HEK293 (cell line): ENCODE data around the gene RAB5IF.

ENCODE experiments used
- BCL11B ChIP-seq: fragments of 450-650 bp; formaldehyde crosslinking; IDR thresholded peaks from 2 replicates; pipeline ENCODE4 v1.5.1; 2016; ENCODE audit warnings: low read depth, missing biosample characterization, missing genetic modification characterization
- EGR2 ChIP-seq: fragments of 450-650 bp; formaldehyde crosslinking; IDR thresholded peaks from 2 replicates; pipeline ENCODE4 v1.5.1; 2016; ENCODE audit warnings: low read depth, missing biosample characterization, missing genetic modification characterization
- GLIS1 ChIP-seq: fragments of 450-650 bp; formaldehyde crosslinking; IDR thresholded peaks from 2 replicates; pipeline ENCODE4 v1.5.1; 2016; ENCODE audit warnings: missing biosample characterization, missing genetic modification characterization
- KLF1 ChIP-seq: fragments of 450-650 bp; formaldehyde crosslinking; IDR thresholded peaks from 2 replicates; pipeline ENCODE4 v1.5.1; 2016; ENCODE audit warnings: missing biosample characterization, missing genetic modification characterization
- SP2 ChIP-seq: fragments of 450-650 bp; formaldehyde crosslinking; IDR thresholded peaks from 2 replicates; pipeline ENCODE4 v1.5.1; 2016; ENCODE audit warnings: missing biosample characterization, missing genetic modification characterization
- SP3 ChIP-seq: fragments of 450-650 bp; formaldehyde crosslinking; IDR thresholded peaks from 2 replicates; pipeline ENCODE4 v1.5.1; 2016; ENCODE audit warnings: missing biosample characterization, missing genetic modification characterization
- ZBTB44 ChIP-seq: fragments of 450-650 bp; IDR thresholded peaks from 2 replicates; pipeline ENCODE4 v1.5.1; 2018; ENCODE audit warnings: missing biosample characterization, mild to moderate bottlenecking, missing genetic modification characterization
- ZEB2 ChIP-seq: fragments of 450-650 bp; formaldehyde crosslinking; IDR thresholded peaks from 2 replicates; pipeline ENCODE4 v1.5.1; 2016; ENCODE audit warnings: missing biosample characterization, missing genetic modification characterization
- ZNF132 ChIP-seq: fragments of 450-650 bp; formaldehyde crosslinking; IDR thresholded peaks from 2 replicates; pipeline ENCODE4 v1.5.1; 2017; ENCODE audit warnings: missing biosample characterization, missing genetic modification characterization, borderline replicate concordance
- ZNF174 ChIP-seq: fragments of 450-650 bp; formaldehyde crosslinking; IDR thresholded peaks from 2 replicates; pipeline ENCODE4 v1.5.0; 2017; ENCODE audit warnings: missing biosample characterization, mild to moderate bottlenecking, missing genetic modification characterization
- ZNF266 ChIP-seq: fragments of 450-650 bp; formaldehyde crosslinking; IDR thresholded peaks from 2 replicates; pipeline ENCODE4 v1.5.1; 2016; ENCODE audit warnings: missing biosample characterization, missing genetic modification characterization, low read depth
- ZNF280C ChIP-seq: fragments of 450-650 bp; formaldehyde crosslinking; IDR thresholded peaks from 2 replicates; pipeline ENCODE4 v1.5.1; 2016; ENCODE audit warnings: missing biosample characterization, missing genetic modification characterization
- ZNF398 ChIP-seq: fragments of 450-650 bp; formaldehyde crosslinking; IDR thresholded peaks from 2 replicates; pipeline ENCODE4 v1.5.1; 2017; ENCODE audit warnings: missing biosample characterization, missing genetic modification characterization
- ZNF513 ChIP-seq: fragments of 450-650 bp; IDR thresholded peaks from 2 replicates; pipeline ENCODE4 v1.5.1; 2018; ENCODE audit warnings: missing biosample characterization, missing genetic modification characterization
- ZNF518A ChIP-seq: fragments of 450-650 bp; formaldehyde crosslinking; conservative IDR thresholded peaks from 2 replicates; pipeline ENCODE4 v1.5.1; 2016; ENCODE audit warnings: low read depth, missing biosample characterization, missing genetic modification characterization
- ZNF529 ChIP-seq: fragments of 450-650 bp; formaldehyde crosslinking; IDR thresholded peaks from 2 replicates; pipeline ENCODE4 v1.5.1; 2017; ENCODE audit warnings: missing genetic modification characterization, missing biosample characterization; ENCODE audit not compliant: insufficient replicate concordance
- ZNF561 ChIP-seq: fragments of 450-650 bp; IDR thresholded peaks from 2 replicates; pipeline ENCODE4 v1.5.1; 2018; ENCODE audit warnings: missing biosample characterization, missing genetic modification characterization, borderline replicate concordance
- ZNF610 ChIP-seq: fragments of 450-650 bp; formaldehyde crosslinking; IDR thresholded peaks from 2 replicates; pipeline ENCODE4 v1.5.1; 2016; ENCODE audit warnings: missing biosample characterization, missing genetic modification characterization, borderline replicate concordance
- ZNF645 ChIP-seq: fragments of 450-650 bp; formaldehyde crosslinking; IDR thresholded peaks from 2 replicates; pipeline ENCODE4; 2016; ENCODE audit warnings: missing biosample characterization, missing genetic modification characterization
- ZNF677 ChIP-seq: fragments of 450-650 bp; IDR thresholded peaks from 2 replicates; pipeline ENCODE4 v1.5.0; 2018; ENCODE audit warnings: missing biosample characterization, mild to moderate bottlenecking, missing genetic modification characterization, moderate library complexity
- ZNF701 ChIP-seq: fragments of 450-650 bp; formaldehyde crosslinking; IDR thresholded peaks from 2 replicates; pipeline ENCODE4 v1.5.1; 2016; ENCODE audit warnings: missing biosample characterization, missing genetic modification characterization
- ZNF791 ChIP-seq: fragments of 450-650 bp; formaldehyde crosslinking; IDR thresholded peaks from 2 replicates; pipeline ENCODE4 v1.5.1; 2016; ENCODE audit warnings: missing biosample characterization, missing genetic modification characterization
- ZSCAN23 ChIP-seq: fragments of 450-650 bp; formaldehyde crosslinking; IDR thresholded peaks from 2 replicates; pipeline ENCODE4 v1.5.1; 2016; ENCODE audit warnings: missing biosample characterization, missing genetic modification characterization
- ZXDB ChIP-seq: fragments of 450-650 bp; formaldehyde crosslinking; IDR thresholded peaks from 2 replicates; pipeline ENCODE4 v1.5.1; 2016; ENCODE audit warnings: missing biosample characterization, missing genetic modification characterization

Gene RAB5IF

GRCh38 chr20:36573103-36573797 is 32.3 kb upstream of the RAB5IF start, which contains the start of gene TGIF2 (continued):
- peak; percentile 40; the same call in 1 of the 2 replicates for TF ChIP-seq ZSCAN23
- TF ChIP-seq GLIS1 (tag by site-specific recombination), result peak; percentile 78
- TF ChIP-seq ZNF529 (tag by site-specific recombination), result no peak
- TF ChIP-seq ZNF132 (tag by site-specific recombination), result no peak
- TF ChIP-seq BCL11B, result no peak
- TF ChIP-seq ZNF280C (tag by site-specific recombination), result no peak
- peak; percentile 74 for TF ChIP-seq ZBTB44 (tag by site-specific recombination)
- no peak for TF ChIP-seq ZNF701 (tag by site-specific recombination)
- 0 out of 2 replicates have a peak, but pooled peaks have one; percentile 35 for TF ChIP-seq EGR2 (tag by site-specific recombination)
- no peak for TF ChIP-seq ZNF513 (tag by site-specific recombination)
- TF ChIP-seq ZNF266 (tag by site-specific recombination), result no peak
- 0 out of 2 replicates have a peak, but pooled peaks have one; percentile 51 for TF ChIP-seq ZNF645 (tag by site-specific recombination)
- TF ChIP-seq ZXDB (tag by site-specific recombination), result peak; percentile 56
- TF ChIP-seq ZNF174 (tag by site-specific recombination), result no peak
- peak; percentile 79; the same call in 1 of the 2 replicates for TF ChIP-seq ZEB2 (tag by site-specific recombination)
- TF ChIP-seq SP2, result peak; percentile 79
- peak; percentile 59 for TF ChIP-seq SP3
- TF ChIP-seq KLF1 (tag by site-specific recombination), result peak; percentile 89
- 0 out of 2 replicates have a peak, but pooled peaks have one; percentile 14 for TF ChIP-seq ZNF398 (tag by site-specific recombination)
- peak; percentile 99 for TF ChIP-seq ZNF561 (tag by site-specific recombination)
- TF ChIP-seq ZNF518A (tag by site-specific recombination), result peak; percentile 62
- no peak for TF ChIP-seq ZNF610 (tag by site-specific recombination)
- TF ChIP-seq ZNF677 (tag by site-specific recombination), result no peak
- no peak for TF ChIP-seq ZNF791 (tag by site-specific recombination)
